ENCODE data around the gene FOXO3. TPM values are rescaled to one million over a fixed set of nuclear protein-coding genes. Genes with fewer than 3 reads are reported as not detected.

Gene FOXO3
- total and polyA plus RNA-seq, 2 of the 8 experiments (the other 6 are each of a cell fraction or from before 2014, with no cell fraction given), result 13.1 to 19.3 TPM

GRCh38 chr6:108623995-108624394 is 63.3 kb downstream of the FOXO3 start:
- Histone ChIP-seq H3K4me2 (ENCODE audit: insufficient read depth in 1 of 2, low read depth in 2 of 2, low read length in 2 of 2) (no peak overlapping the region), H4K91ac (replicated peaks; ENCODE audit: insufficient read length, low read length) (no peak overlapping the region), H3K4ac (replicated peaks; ENCODE audit: insufficient read length, low read depth, low read length) (no peak overlapping the region), H3K27me3 (replicated peaks in 1 of 4; ENCODE audit: control insufficient read depth in 3 of 4, extremely low read depth in 1 of 4, insufficient read depth in 3 of 4, low read length in 3 of 4) (no peaks in the 10 kb centered on the region), H2BK12ac (ENCODE audit: low read depth, low read length) (no peak overlapping the region), H4K5ac (ENCODE audit: insufficient read length, low read depth, low read length) (no peak overlapping the region), H3K79me1 (ENCODE audit: low read depth, low read length) (peaks cover 3% of the 10 kb centered on the region; the same call in 1 of the 2 replicates), H2BK20ac (ENCODE audit: low read length) (no peak overlapping the region), H3K18ac (ENCODE audit: extremely low read depth, low read length) (no peak overlapping the region), H4K8ac (ENCODE audit: extremely low read depth, insufficient read depth, low read length) (no peak overlapping the region), H2AK5ac (ENCODE audit: low read depth, low read length) (no peak overlapping the region), H3K27ac (ENCODE audit: low read depth, low read length) (no peak overlapping the region), H3K14ac (ENCODE audit: insufficient read length) (no peak overlapping the region), H3K9ac (replicated peaks in 1 of 4; ENCODE audit: extremely low read depth in 1 of 4, low read depth in 3 of 4, low read length in 3 of 4) (no peak overlapping the region), H3K56ac (replicated peaks; ENCODE audit: insufficient read length, low read depth, low read length) (no peak overlapping the region), H2BK5ac (ENCODE audit: low read depth, low read length) (no peak overlapping the region), H2AFZ (ENCODE audit: low read length) (no peak overlapping the region), H2BK15ac (ENCODE audit: low read length) (no peak overlapping the region), H2BK120ac (replicated peaks; ENCODE audit: low read depth, low read length) (no peak overlapping the region), H3K4me3 (ENCODE audit: extremely low read depth in 1 of 4, insufficient read depth in 2 of 4, low read depth in 3 of 4, low read length in 4 of 4) (no peak overlapping the region), H3K79me2 (ENCODE audit: control insufficient read depth in 1 of 2, insufficient read depth in 2 of 2, low read length in 2 of 2) (peaks cover 6 to 67% of the 10 kb centered on the region in 2 experiments; a peak in 3 of 4 replicates), H3K4me1 (replicated peaks in 1 of 4; ENCODE audit: control insufficient read depth in 3 of 4, insufficient read depth in 4 of 4, low read length in 3 of 4) (peaks cover 0 to 5% (median 2%) of the 10 kb centered on the region in 4 experiments; a peak in 3 of 7 replicates), H3K23ac (ENCODE audit: insufficient read length) (no peak overlapping the region), H3K23me2 (ENCODE audit: low read depth, low read length) (no peaks in the 10 kb centered on the region), H3K36me3 (ENCODE audit: control insufficient read depth in 2 of 4, insufficient read depth in 4 of 4, low read length in 3 of 4) (no peaks in the 10 kb centered on the region), H4K20me1 (replicated peaks in 1 of 2; ENCODE audit: control insufficient read depth in 1 of 2, insufficient read depth in 2 of 2, low read length in 2 of 2) (peaks cover 3 to 5% of the 10 kb centered on the region in 2 experiments), H3K9me3 (ENCODE audit: insufficient read depth in 2 of 2, low read depth in 1 of 2, low read length in 1 of 2) (no peaks in the 10 kb centered on the region)
- CTCF ChIA-PET (ENCODE audit: partially characterized antibody), result interaction anchor here (1.0 kb wide), 1 partner anchor 8 kb away, joined by 3 read pairs; no protein-coding TSS in a partner anchor
- no peak for FAIRE-seq
- POLR2A ChIA-PET (ENCODE audit: partially characterized antibody), result no interaction called here
- 92% methylated on average over 1 of the region's 1 CpG; no CpG with 5 or more reads in 1 of the 2 experiments for WGBS, 2 experiments (ENCODE audit: extremely low coverage in 1 of 2, insufficient coverage in 1 of 2, insufficient read length in 1 of 2, insufficient replicate concordance in 2 of 2, low coverage in 1 of 2, low lambda C conversion rate in 2 of 2, missing lambda C conversion rate in 1 of 2)
- DNase-seq (ENCODE audit: low read depth in 1 of 2, low spot score in 2 of 2), result no peak
- TF ChIP-seq BACH1 (IDR thresholded peaks at IDR 0.05; ENCODE audit: low read length), result no peak
- no peak for TF ChIP-seq NANOG (IDR thresholded peaks at IDR 0.05; ENCODE audit: insufficient read depth, low read depth, low read length, poor library complexity, severe bottlenecking)
- TF ChIP-seq JUND (IDR thresholded peaks at IDR 0.05; ENCODE audit: low read length), result no peak
- TF ChIP-seq POU5F1 (IDR thresholded peaks at IDR 0.05; ENCODE audit: low read depth, low read length), result no peak
- no peak for TF ChIP-seq E2F6 (IDR thresholded peaks at IDR 0.05)
- no peak for TF ChIP-seq CEBPB (IDR thresholded peaks at IDR 0.05; ENCODE audit: low read depth, low read length)
- no peak for TF ChIP-seq POLR2AphosphoS5 (IDR thresholded peaks at IDR 0.05; ENCODE audit: low read depth, low read length)
- no peak for TF ChIP-seq POLR2A (IDR thresholded peaks at IDR 0.05; ENCODE audit: control extremely low read depth in 1 of 2, low read depth in 2 of 2, low read length in 2 of 2)
- TF ChIP-seq BRCA1 (IDR thresholded peaks at IDR 0.05; ENCODE audit: low read depth, low read length), result no peak
- no peak for TF ChIP-seq YY1 (IDR thresholded peaks at IDR 0.05; ENCODE audit: low read depth, low read length)
- no peak for TF ChIP-seq MAX (IDR thresholded peaks at IDR 0.05)
- no peak for TF ChIP-seq SP1 (IDR thresholded peaks at IDR 0.05; ENCODE audit: low read depth, low read length)
- no peak for TF ChIP-seq NRF1 (IDR thresholded peaks at IDR 0.05; ENCODE audit: low read depth, low read length)
- TF ChIP-seq ASH2L (IDR thresholded peaks at IDR 0.05; ENCODE audit: low read length), result no peak
- no peak for TF ChIP-seq ZNF274 (IDR thresholded peaks at IDR 0.05; ENCODE audit: borderline replicate concordance, extremely low read depth, low read length)
- TF ChIP-seq GTF2F1 (IDR thresholded peaks at IDR 0.05; ENCODE audit: borderline replicate concordance, low read depth, low read length), result no peak
